ENCODE data around the gene GPR146. TPM values are rescaled to one million over a fixed set of nuclear protein-coding genes. Genes with fewer than 3 reads are reported as not detected.

The GPR146 gene
- total RNA-seq, 1 experiment from 2014 or later, result 2.9 TPM

- ATAC-seq, result peak; percentile 27
- Histone ChIP-seq H3K4me1 (ENCODE audit: control insufficient read depth, insufficient read depth, low read length) (peaks cover 9% of the 10 kb centered on the region), H3K27me3 (ENCODE audit: control insufficient read depth, insufficient read depth, low read length) (no peaks in the 10 kb centered on the region), H3K27ac (ENCODE audit: low read length) (no peak overlapping the region), H3K9me3 (ENCODE audit: control insufficient read depth, insufficient read depth, low read depth, low read length) (no peaks in the 10 kb centered on the region), H3K36me3 (ENCODE audit: control insufficient read depth, insufficient read depth, low read length) (no peaks in the 10 kb centered on the region), H3K4me3 (ENCODE audit: low read depth in 2 of 2, low read length in 2 of 2) (no peak overlapping the region)
- CTCF ChIA-PET, result interaction anchor here (0.9 to 2.6 kb wide), 5 partner anchors 15 to 92 kb away, joined by 3 to 49 read pairs (median 4); partner anchors contain the start of gene COX19
- POLR2A ChIA-PET, result no interaction called here
- in situ Hi-C loops (cut with HindIII; ENCODE audit: low pct_unique_long_range_greater_than_20kb, low sequenced_read_pairs), result no loop called here
- TF ChIP-seq REST (IDR thresholded peaks at IDR 0.05; ENCODE audit: insufficient read depth in 1 of 2, low read depth in 2 of 2, low read length in 1 of 2) (no peak), CTCF (IDR thresholded peaks at IDR 0.05) (no peak), POLR2AphosphoS5 (IDR thresholded peaks at IDR 0.05; ENCODE audit: low read depth, low read length) (no peak), SIN3A (IDR thresholded peaks at IDR 0.05; ENCODE audit: borderline replicate concordance, insufficient read depth, low read depth, low read length) (no peak), TCF7L2 (IDR thresholded peaks at IDR 0.05; ENCODE audit: low read depth, low read length) (no peak)
- intact Hi-C loops (cut with micrococcal nuclease; ENCODE audit: unreplicated experiment), result no loop called here
- BruUV-seq (replicated peaks), result no TSS peak
- DNase-seq (ENCODE audit: low read depth, low spot score), result no peak
Observed at GRCh38 chr7:1066242-1066588, 21.9 kb downstream of the GPR146 start.

- Histone ChIP-seq H3K4me1 (ENCODE audit: control insufficient read depth, insufficient read depth, low read length) (peaks cover 9% of the 10 kb centered on the region), H3K36me3 (ENCODE audit: control insufficient read depth, insufficient read depth, low read length) (no peaks in the 10 kb centered on the region), H3K4me3 (ENCODE audit: low read depth in 2 of 2, low read length in 2 of 2) (no peak overlapping the region), H3K27ac (ENCODE audit: low read length) (no peak overlapping the region), H3K9me3 (ENCODE audit: control insufficient read depth, insufficient read depth, low read depth, low read length) (no peaks in the 10 kb centered on the region), H3K27me3 (ENCODE audit: control insufficient read depth, insufficient read depth, low read length) (no peaks in the 10 kb centered on the region)
- ATAC-seq (no peak), DNase-seq (ENCODE audit: low read depth, low spot score) (no peak)
- intact Hi-C loops (cut with micrococcal nuclease; ENCODE audit: unreplicated experiment) (no loop called here), in situ Hi-C loops (cut with HindIII; ENCODE audit: low pct_unique_long_range_greater_than_20kb, low sequenced_read_pairs) (no loop called here)
- ChIA-PET CTCF (no interaction called here), POLR2A (no interaction called here)
- TF ChIP-seq POLR2AphosphoS5 (IDR thresholded peaks at IDR 0.05; ENCODE audit: low read depth, low read length), result no peak
- TF ChIP-seq CTCF (IDR thresholded peaks at IDR 0.05), result no peak
- TF ChIP-seq SIN3A (IDR thresholded peaks at IDR 0.05; ENCODE audit: borderline replicate concordance, insufficient read depth, low read depth, low read length), result no peak
- no peak for TF ChIP-seq TCF7L2 (IDR thresholded peaks at IDR 0.05; ENCODE audit: low read depth, low read length)
- no peak for TF ChIP-seq REST (IDR thresholded peaks at IDR 0.05; ENCODE audit: insufficient read depth in 1 of 2, low read depth in 2 of 2, low read length in 1 of 2)
- no TSS peak for BruUV-seq (replicated peaks)
Observed at GRCh38 chr7:1068013-1068412, 23.7 kb downstream of the GPR146 start.

Measured in Panc1 (cell line).